SK-N-SH (cell line): ENCODE results near the gene SIK1. TPM values are rescaled to one million over a fixed set of nuclear protein-coding genes. Genes with fewer than 3 reads are reported as not detected.
"Not testable (repeated sequence)": the region's sequence is repeated elsewhere in the genome, so short reads cannot be mapped to it uniquely, and the experiment has no call there.

ENCODE experiments used
- CTCF ChIA-PET: fragments of 300-600, 350-600 bp; formaldehyde crosslinking; extraction: SDS; loops from one replicate; lab custom pipeline; 2021; lab: Yijun Ruan, JAX
- POLR2A ChIA-PET: fragments of 350-600 bp; sonication (Branson Sonifier 250); formaldehyde crosslinking; extraction: SDS; loops from one replicate; lab custom pipeline; 2020; ENCODE audit warnings: antibody characterized with exemption, inconsistent platforms; lab: Yijun Ruan, JAX
- DNase-seq: peaks from one replicate; pipeline ENCODE4 v3.0.0; 2012
- H2AFZ ChIP-seq: fragments of 200-600 bp; sonication (generic); 2 replicates; pipeline ENCODE4 v1.8.1; 2016; ENCODE audit warnings: antibody characterized with exemption, mild to moderate bottlenecking, low read depth
- H3F3A ChIP-seq: fragments of 200-600 bp; sonication (generic); replicated peaks from 2 replicates; pipeline ENCODE3; 2016; ENCODE audit warnings: antibody characterized with exemption, mild to moderate bottlenecking; ENCODE audit not compliant: insufficient read depth
- H3K27ac ChIP-seq, 2 experiments: fragments of 200-500 bp in 1 of 2; fragments of 200-600 bp in 1 of 2; sonication (Bioruptor generic) in 1 of 2; sonication (generic), shearing (Covaris generic) in 1 of 2; 2 replicates each; pipeline versions ENCODE4 v1.5.1 to v1.6.1; 2014 to 2016; ENCODE audit warnings: low read depth in 2 of 2, inconsistent platforms in 1 of 2, low read length in 1 of 2, mild to moderate bottlenecking in 1 of 2, mixed read lengths in 1 of 2
- H3K27me3 ChIP-seq: fragments of 200-600 bp; sonication (generic), shearing (Covaris generic); 2 replicates; pipeline ENCODE4 v1.6.1; 2016; ENCODE audit warnings: mixed run types; ENCODE audit not compliant: insufficient read depth
- H3K36me3 ChIP-seq, 2 experiments: fragments of 200-500 bp in 1 of 2; fragments of 200-600 bp in 1 of 2; sonication (Bioruptor generic) in 1 of 2; sonication (generic) in 1 of 2; replicated peaks in 1 of 2; 2 replicates each; pipeline versions ENCODE3 to v1.5.1; 2014 to 2016; ENCODE audit warnings: low read length in 1 of 2, mild to moderate bottlenecking in 1 of 2; ENCODE audit not compliant: insufficient read depth in 2 of 2, control insufficient read depth in 1 of 2
- H3K4me1 ChIP-seq, 2 experiments: fragments of 200-500 bp in 1 of 2; fragments of 200-600 bp in 1 of 2; sonication (Bioruptor generic) in 1 of 2; sonication (generic), shearing (Covaris generic) in 1 of 2; 2 replicates each; pipeline versions ENCODE4 v1.5.1 to v1.6.1; 2014 to 2016; ENCODE audit warnings: low read depth in 1 of 2, low read length in 1 of 2, mixed run types in 1 of 2; ENCODE audit not compliant: insufficient read depth in 2 of 2, control insufficient read depth in 1 of 2
- H3K4me2 ChIP-seq: fragments of 200-600 bp; sonication (generic), shearing (Covaris generic); 2 replicates; pipeline ENCODE4 v1.6.1; 2017; ENCODE audit warnings: mixed run types
- H3K4me3 ChIP-seq, 2 experiments: fragments of 200-500 bp in 1 of 2; fragments of 200-600 bp in 1 of 2; sonication (Bioruptor generic) in 1 of 2; sonication (generic), shearing (Covaris generic) in 1 of 2; 2 replicates each; pipeline versions ENCODE4 v1.5.1 to v1.8.1; 2014 to 2016; ENCODE audit warnings: low read depth in 2 of 2, inconsistent platforms in 1 of 2, low read length in 1 of 2, mild to moderate bottlenecking in 1 of 2, mixed read lengths in 1 of 2, moderate library complexity in 1 of 2
- H3K79me2 ChIP-seq: fragments of 200-600 bp; sonication (generic); 2 replicates; pipeline ENCODE4 v1.8.1; 2017; ENCODE audit warnings: mild to moderate bottlenecking; ENCODE audit not compliant: insufficient read depth
- H3K9ac ChIP-seq: fragments of 200-600 bp; sonication (generic); 2 replicates; pipeline ENCODE4 v1.6.1; 2017; ENCODE audit warnings: mixed run types
- H3K9me2 ChIP-seq: fragments of 200-600 bp; sonication (generic); 2 replicates; pipeline ENCODE4 v1.6.1; 2017; ENCODE audit warnings: mixed run types
- H3K9me3 ChIP-seq: fragments of 200-600 bp; sonication (generic); 2 replicates; pipeline ENCODE4 v1.6.1; 2017; ENCODE audit warnings: mixed run types, mild to moderate bottlenecking, moderate library complexity
- H4K20me1 ChIP-seq: fragments of 200-600 bp; sonication (generic); 2 replicates; pipeline ENCODE4 v1.6.1; 2017; ENCODE audit warnings: mild to moderate bottlenecking, mixed run types; ENCODE audit not compliant: insufficient read depth
- FOXJ3 ChIP-seq: sonication (generic); formaldehyde crosslinking; IDR thresholded peaks from 2 replicates; pipeline ENCODE4 v1.5.1; 2020; ENCODE audit warnings: mild to moderate bottlenecking, missing genetic modification reagents
- NFIC ChIP-seq: IDR thresholded peaks from 2 replicates; pipeline ENCODE4 v1.4.0; 2012; ENCODE audit warnings: borderline replicate concordance
- NRF1 ChIP-seq: IDR thresholded peaks from 2 replicates; pipeline ENCODE4 v1.6.1; 2012; ENCODE audit warnings: low read depth, mild to moderate bottlenecking, low read length
- RFX5 ChIP-seq: IDR thresholded peaks from 2 replicates; pipeline ENCODE4 v1.6.1; 2012; ENCODE audit warnings: mild to moderate bottlenecking, improper control_type of control experiment, low read length
- YY1 ChIP-seq: IDR thresholded peaks from 2 replicates; pipeline ENCODE4 v1.4.0; 2012; ENCODE audit warnings: low read depth, mild to moderate bottlenecking
- WGBS: methylation state at CpG from one replicate; pipeline ENCODE4 v1.1.6; 2017; ENCODE audit warnings: low lambda C conversion rate; 5-methylcytosine and 5-hydroxymethylcytosine counted together
- polyA plus RNA-seq, 3 experiments: library from polyadenylated mRNA; depleted of rRNA; stranded (reverse); fragments of >200 nt; gene quantifications; 2 replicates each; pipeline ENCODE4 v1.2.3, GENCODE V29; 2012

SIK1 gene
- polyA plus RNA-seq (2012; rRNA removed): 3.8 and 6.6 TPM in 2 replicates
- polyA plus RNA-seq (2012; cell fraction: cytosol; rRNA removed): 1.3 and 4.8 TPM in 2 replicates
- polyA plus RNA-seq (2012; cell fraction: nucleus; rRNA removed): 14.3 and 30.2 TPM in 2 replicates

DNA sequence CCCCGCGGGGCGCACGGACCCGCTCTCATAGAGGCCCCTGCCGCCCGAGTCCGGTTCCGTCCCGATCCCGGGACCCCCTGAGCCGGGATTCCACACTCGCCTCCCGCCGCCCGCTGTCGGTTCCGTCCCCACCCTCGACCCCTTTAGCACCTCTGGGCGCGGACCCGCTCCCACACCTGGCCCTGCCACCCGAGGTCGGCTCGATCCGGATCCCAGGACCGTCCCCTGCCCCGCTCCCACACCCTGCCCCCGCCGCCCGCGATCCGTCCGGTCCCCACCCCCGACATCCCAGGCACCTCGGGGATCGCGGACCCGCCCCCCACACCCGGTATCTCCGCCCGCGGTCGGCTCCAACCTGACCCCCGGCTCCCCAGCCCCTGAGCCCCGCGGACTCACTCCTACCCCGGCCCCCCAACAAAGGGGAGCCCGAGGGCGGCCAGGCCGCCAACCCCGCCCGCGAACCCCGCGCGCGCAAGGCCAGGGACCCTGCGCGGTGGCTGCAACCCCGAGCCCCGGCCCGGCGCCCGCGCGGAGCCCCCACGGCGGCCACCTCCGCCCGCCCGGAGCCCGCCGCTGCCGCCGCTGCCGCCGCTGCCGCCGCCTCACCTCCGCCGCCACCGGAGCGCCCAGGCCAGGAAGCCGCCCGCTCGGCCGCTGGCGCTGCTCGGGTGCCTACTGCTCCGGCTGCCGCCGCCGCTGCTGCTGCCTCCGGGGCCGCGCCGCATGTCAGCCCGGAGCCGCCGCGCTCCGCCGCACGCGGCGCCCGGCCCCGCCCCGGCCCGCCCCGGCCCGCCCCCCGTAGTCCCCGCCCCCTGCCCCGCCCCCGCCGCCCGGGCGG lies at the start of gene SIK1:
TSS of gene SIK1 (minus strand) at position 728 of the 838 bp plus-strand sequence. CDS start 953 bp downstream, outside the sequence.
- H3K36me3 ChIP-seq, H3K9ac ChIP-seq, DNase-seq, H3K4me1 ChIP-seq, H3K27me3 ChIP-seq, H3K9me3 ChIP-seq, H2AFZ ChIP-seq, H3K79me2 ChIP-seq, H3F3A ChIP-seq, H3K4me2 ChIP-seq, POLR2A ChIA-PET, CTCF ChIA-PET, H3K4me3 ChIP-seq, H3K27ac ChIP-seq, H3K9me2 ChIP-seq, H4K20me1 ChIP-seq: not testable (repeated sequence)
- no CpG with 5 or more reads among the region's 120 CpGs for WGBS

DNA sequence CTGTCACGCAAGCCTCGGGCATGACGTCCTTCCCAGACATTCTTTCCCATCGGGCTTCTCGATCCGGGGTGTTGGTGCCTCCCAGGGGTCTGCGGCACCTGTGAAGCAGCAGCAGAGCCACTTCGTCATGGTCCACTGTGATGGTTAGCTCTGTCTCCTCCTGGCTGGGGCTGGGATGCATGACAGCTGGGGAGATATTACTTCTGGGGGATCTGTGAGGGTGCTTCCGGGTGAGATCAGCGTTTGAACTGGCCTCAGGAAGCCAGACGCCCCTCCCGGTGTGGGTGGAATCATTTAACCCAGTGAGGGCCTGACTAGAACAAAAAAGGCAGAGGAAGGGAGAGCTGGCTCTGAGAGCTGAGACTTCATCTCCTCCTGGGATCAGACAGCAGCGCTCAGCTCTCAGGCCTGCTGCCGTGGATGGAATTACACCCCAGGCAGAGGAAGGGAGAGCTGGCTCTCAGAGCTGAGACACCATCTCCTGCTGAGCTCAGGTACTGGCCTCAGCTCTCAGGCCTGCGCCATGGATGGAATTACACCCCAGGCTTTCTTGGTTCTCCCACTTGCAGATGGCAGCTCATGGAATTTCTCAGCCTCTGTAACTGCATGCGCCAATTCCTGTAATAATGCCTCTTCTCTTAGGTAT lies 44.8 kb upstream of the SIK1 start:
- H3K4me3 ChIP-seq, H2AFZ ChIP-seq, H3K27me3 ChIP-seq, H3K27ac ChIP-seq, H3K9me2 ChIP-seq, H3K4me2 ChIP-seq, H4K20me1 ChIP-seq, CTCF ChIA-PET, DNase-seq, POLR2A ChIA-PET, H3K36me3 ChIP-seq, H3K4me1 ChIP-seq, H3K9me3 ChIP-seq, H3K79me2 ChIP-seq, H3K9ac ChIP-seq, H3F3A ChIP-seq: not testable (repeated sequence)
- no CpG with 5 or more reads among the region's 16 CpGs for WGBS

DNA sequence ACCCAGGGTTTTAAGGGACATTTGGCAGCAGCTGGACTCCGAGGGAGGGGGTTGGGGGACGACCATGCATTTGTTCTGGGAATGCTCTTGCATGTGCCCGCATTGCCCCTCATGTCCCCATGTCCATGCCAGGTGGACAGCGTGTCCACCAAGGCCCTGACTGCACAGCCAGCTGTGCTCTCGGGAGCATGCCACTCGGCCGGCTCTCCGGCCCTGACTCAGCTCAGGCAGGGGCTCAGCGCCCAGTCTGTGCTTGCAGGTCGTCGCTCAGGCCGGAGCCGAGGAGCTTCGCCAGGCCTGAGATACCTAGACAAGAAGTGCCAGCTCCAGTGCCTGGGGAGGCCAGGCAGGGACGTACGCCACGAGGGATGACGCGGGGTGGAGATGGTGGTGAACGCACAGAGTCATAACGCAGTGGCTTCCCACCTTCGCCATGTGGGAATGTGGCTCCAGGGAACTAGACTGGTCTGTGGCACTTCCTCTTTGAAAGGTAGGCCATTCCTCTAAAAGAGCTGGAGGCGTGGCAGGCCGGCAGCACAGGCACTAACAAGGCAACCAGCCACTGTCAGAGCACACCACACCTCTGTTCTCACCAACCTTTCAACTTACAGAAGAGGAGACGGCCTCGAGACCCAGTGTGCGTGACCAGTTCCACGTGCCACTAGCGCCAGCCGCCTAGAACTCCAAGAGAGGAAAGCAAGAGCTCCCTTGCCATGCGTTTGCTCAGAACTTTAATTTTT lies 43.0 kb upstream of the SIK1 start:
- H3K4me3 ChIP-seq, H3K9ac ChIP-seq, H3K27ac ChIP-seq, H4K20me1 ChIP-seq, H2AFZ ChIP-seq, H3K4me1 ChIP-seq, H3F3A ChIP-seq, H3K36me3 ChIP-seq, H3K79me2 ChIP-seq, POLR2A ChIA-PET, DNase-seq, H3K9me3 ChIP-seq, H3K27me3 ChIP-seq, CTCF ChIA-PET, H3K4me2 ChIP-seq, H3K9me2 ChIP-seq: not testable (repeated sequence)
- no CpG with 5 or more reads among the region's 31 CpGs for WGBS

DNA sequence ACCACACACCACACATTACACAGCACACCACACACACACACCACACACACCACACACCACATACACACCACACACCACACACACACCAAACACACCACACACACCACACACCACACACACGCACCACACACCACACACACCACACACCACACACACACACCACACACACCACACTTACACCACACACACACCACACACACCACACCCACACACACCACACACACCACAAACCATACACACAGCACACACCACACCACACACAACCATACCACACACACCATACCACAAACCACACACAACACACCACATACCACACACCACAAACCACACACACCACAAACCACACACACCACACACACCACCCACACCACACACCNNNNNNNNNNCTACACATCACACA lies 40.9 kb upstream of the SIK1 start:
- DNase-seq: no peak
- WGBS: 93% methylated on average over 1 of the region's 1 CpG
- Histone ChIP-seq H2AFZ (no peak overlapping the region), H3K9me2 (no peaks in the 10 kb centered on the region), H4K20me1 (no peaks in the 10 kb centered on the region), H3K4me2 (no peak overlapping the region), H3K4me3 (no peak overlapping the region), H3F3A (no peaks in the 10 kb centered on the region), H3K27ac (no peak overlapping the region), H3K36me3 (no peaks in the 10 kb centered on the region), H3K9ac (no peak overlapping the region), H3K9me3 (no peaks in the 10 kb centered on the region), H3K4me1 (no peaks in the 10 kb centered on the region), H3K79me2 (no peaks in the 10 kb centered on the region), H3K27me3 (no peaks in the 10 kb centered on the region)
- ChIA-PET CTCF (no interaction called here), POLR2A (no interaction called here)
- TF ChIP-seq NFIC: no peak
- no peak for TF ChIP-seq RFX5
- TF ChIP-seq FOXJ3 (CRISPR knock-in tag): no peak
- no peak for TF ChIP-seq NRF1
- TF ChIP-seq YY1: no peak

DNA sequence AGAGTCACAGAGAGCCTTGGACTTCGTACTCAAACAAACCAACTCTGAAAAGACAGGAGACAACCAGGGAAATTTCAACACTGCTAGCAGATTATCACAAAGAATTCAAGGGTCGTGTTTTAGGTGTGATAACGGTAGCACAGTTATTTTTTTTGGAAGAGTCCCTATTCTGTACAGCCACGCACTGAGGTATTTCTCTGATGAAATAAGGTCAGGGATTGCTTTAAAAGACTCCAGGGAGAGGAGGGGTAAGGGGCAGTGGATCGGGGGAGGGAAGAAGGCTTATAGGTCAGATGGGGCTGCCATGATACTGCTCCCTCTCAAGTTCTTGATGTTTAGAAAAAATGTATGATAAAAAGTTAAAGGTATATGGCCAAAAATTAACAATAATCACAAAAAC lies 38.2 kb upstream of the SIK1 start:
- H4K20me1 ChIP-seq, H3K79me2 ChIP-seq, H3K9me2 ChIP-seq, CTCF ChIA-PET, H3F3A ChIP-seq, H3K4me2 ChIP-seq, H2AFZ ChIP-seq, H3K36me3 ChIP-seq, H3K4me3 ChIP-seq, H3K27me3 ChIP-seq, POLR2A ChIA-PET, DNase-seq, H3K27ac ChIP-seq, H3K9me3 ChIP-seq, H3K4me1 ChIP-seq, H3K9ac ChIP-seq: not testable (repeated sequence)
- WGBS: no CpG with 5 or more reads among the region's 5 CpGs
